A549 (cell line): ENCODE measurements around the gene SLC25A10.

Experiments
- NR3C1 ChIP-seq: fragments of >200 bp; sonication (Bioruptor Twin); formaldehyde crosslinking; IDR thresholded peaks from 3 replicates; pipeline ENCODE4 v1.6.1; 2017
- REST ChIP-seq: fragments of 200-600 bp; sonication (generic); IDR thresholded peaks from 2 replicates; pipeline ENCODE4 v1.6.1; 2016; ENCODE audit warnings: antibody characterized with exemption, mild to moderate bottlenecking, moderate library complexity

GRCh38 chr17:81664051-81664470, 48.0 kb upstream of the SLC25A10 start:
- no peak for TF ChIP-seq NR3C1
- TF ChIP-seq REST = no peak
